Breast epithelium (tissue), 4 donors: ENCODE measurements around the gene TNFAIP3. TPM values are rescaled to one million over a fixed set of nuclear protein-coding genes. Genes with fewer than 3 reads are reported as not detected.

Experiments
- DNase-seq, 2 donors: peaks; one replicate each; pipeline ENCODE4 v3.0.0-alpha.2; 2019; ENCODE audit warnings: low spot score in 2 of 2
- H3K27ac ChIP-seq, 2 donors: fragments of 200-600 bp; sonication (generic) in 1 of 2; one replicate each; pipeline ENCODE4 v1.5.1; 2016 to 2019; ENCODE audit warnings: mild to moderate bottlenecking in 1 of 2
- H3K27me3 ChIP-seq, 2 donors: fragments of 200-600 bp; sonication (generic) in 1 of 2; one replicate each; pipeline versions ENCODE4 v1.5.1 to v1.6.0; 2017 to 2019; ENCODE audit warnings: control low read depth in 1 of 2, mild to moderate bottlenecking in 1 of 2
- H3K36me3 ChIP-seq: fragments of 200-600 bp; one replicate; pipeline ENCODE4 v1.5.1; 2019
- H3K4me1 ChIP-seq, 2 donors: fragments of 200-600 bp; sonication (generic); one replicate each; pipeline ENCODE4 v1.5.1; 2016 to 2019; ENCODE audit warnings: control low read depth in 1 of 2
- H3K4me3 ChIP-seq, 3 donors: fragments of 200-600 bp; sonication (generic); 1 replicate in 2 of 3; 2 replicates in 1 of 3; pipeline ENCODE4 v1.5.1; 2016 to 2019; ENCODE audit warnings: mild to moderate bottlenecking in 3 of 3, moderate library complexity in 2 of 3
- H3K9me3 ChIP-seq, 2 donors: fragments of 200-600 bp; sonication (generic) in 1 of 2; one replicate each; pipeline ENCODE4 v1.5.1; 2016 to 2019; ENCODE audit warnings: control low read depth in 1 of 2
- CTCF ChIP-seq, 3 donors: fragments of 450-650 bp; IDR thresholded peaks; one replicate each; pipeline ENCODE4 v1.5.1; 2016 to 2017; ENCODE audit warnings: antibody characterized with exemption in 3 of 3, mild to moderate bottlenecking in 3 of 3, moderate library complexity in 3 of 3
- POLR2A ChIP-seq: fragments of 450-650 bp; IDR thresholded peaks from one replicate; pipeline ENCODE4 v1.6.1; 2016; ENCODE audit warnings: antibody characterized with exemption, mild to moderate bottlenecking, moderate library complexity
- POLR2AphosphoS5 ChIP-seq, 3 donors: sonication (generic); formaldehyde crosslinking; IDR thresholded peaks; one replicate each; pipeline ENCODE4 v1.6.1; 2017; ENCODE audit warnings: antibody characterized with exemption in 3 of 3
- intact Hi-C: fragments of 100-400 bp; cut with DNase I; formaldehyde crosslinking; loops from one replicate; pipeline ENCODE4 v1.15.1; 2023; ENCODE audit warnings: low total_unique reads
- total RNA-seq, 3 donors: library from RNA; depleted of rRNA; stranded (reverse); fragments of >200 nt; gene quantifications; one replicate each; pipeline ENCODE4 v1.1.0, GENCODE V29; 2016

Gene TNFAIP3
- total RNA-seq, 3 donors from 2014 or later, result 21.3 to 50.5 (median 25.9) TPM

- intact Hi-C loops, result no loop called here
- Histone ChIP-seq H3K36me3 (peaks cover 7% of the 10 kb centered on the region), H3K27me3 (no peaks in the 10 kb centered on the region), H3K9me3 (no peaks in the 10 kb centered on the region), H3K4me1 (no peaks in the 10 kb centered on the region), H3K27ac (peak overlapping the region in 1 of 2 donors; percentile 42), H3K4me3 (no peak overlapping the region)
- DNase-seq, result no peak
- TF ChIP-seq POLR2A, result no peak
- no peak for TF ChIP-seq POLR2AphosphoS5 (IDR thresholded peaks at IDR 0.05)
- no peak for TF ChIP-seq CTCF (IDR thresholded peaks at IDR 0.05)
These were observed 13.1 kb downstream of the TNFAIP3 start for GRCh38 chr6:137879885-137880745.

DNA sequence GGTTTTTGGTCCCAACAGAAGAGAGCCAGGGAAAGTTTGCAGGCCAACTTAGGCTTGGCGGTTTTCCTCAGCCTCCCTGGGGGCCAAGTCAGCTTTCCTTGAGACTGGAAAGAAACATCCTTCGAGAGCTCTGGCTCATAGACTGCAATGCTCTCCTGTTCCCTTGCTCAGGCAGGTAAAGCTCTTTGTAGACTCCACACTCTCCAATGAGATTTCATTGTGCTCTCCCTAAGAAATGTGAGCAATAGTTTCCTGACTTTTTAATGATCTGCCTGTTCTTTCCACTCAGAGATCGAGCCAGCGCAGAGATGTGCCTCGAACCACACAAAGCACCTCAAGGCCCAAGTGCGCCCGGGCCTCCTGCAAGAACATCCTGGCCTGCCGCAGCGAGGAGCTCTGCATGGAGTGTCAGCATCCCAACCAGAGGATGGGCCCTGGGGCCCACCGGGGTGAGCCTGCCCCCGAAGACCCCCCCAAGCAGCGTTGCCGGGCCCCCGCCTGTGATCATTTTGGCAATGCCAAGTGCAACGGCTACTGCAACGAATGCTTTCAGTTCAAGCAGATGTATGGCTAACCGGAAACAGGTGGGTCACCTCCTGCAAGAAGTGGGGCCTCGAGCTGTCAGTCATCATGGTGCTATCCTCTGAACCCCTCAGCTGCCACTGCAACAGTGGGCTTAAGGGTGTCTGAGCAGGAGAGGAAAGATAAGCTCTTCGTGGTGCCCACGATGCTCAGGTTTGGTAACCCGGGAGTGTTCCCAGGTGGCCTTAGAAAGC is 13.9 kb downstream of the TNFAIP3 start:
- Histone ChIP-seq H3K27me3 (no peaks in the 10 kb centered on the region), H3K4me3 (no peak overlapping the region), H3K36me3 (peaks cover 7% of the 10 kb centered on the region), H3K4me1 (no peaks in the 10 kb centered on the region), H3K27ac (peak overlapping the region; percentile 19 to 21), H3K9me3 (no peaks in the 10 kb centered on the region)
- no peak for DNase-seq
- TF ChIP-seq POLR2A (no peak), CTCF (IDR thresholded peaks at IDR 0.05) (no peak), POLR2AphosphoS5 (IDR thresholded peaks at IDR 0.05) (no peak)
- intact Hi-C loops, result no loop called here

DNA sequence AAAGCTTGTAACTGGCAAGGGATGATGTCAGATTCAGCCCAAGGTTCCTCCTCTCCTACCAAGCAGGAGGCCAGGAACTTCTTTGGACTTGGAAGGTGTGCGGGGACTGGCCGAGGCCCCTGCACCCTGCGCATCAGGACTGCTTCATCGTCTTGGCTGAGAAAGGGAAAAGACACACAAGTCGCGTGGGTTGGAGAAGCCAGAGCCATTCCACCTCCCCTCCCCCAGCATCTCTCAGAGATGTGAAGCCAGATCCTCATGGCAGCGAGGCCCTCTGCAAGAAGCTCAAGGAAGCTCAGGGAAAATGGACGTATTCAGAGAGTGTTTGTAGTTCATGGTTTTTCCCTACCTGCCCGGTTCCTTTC is 14.4 kb downstream of the TNFAIP3 start:
- Histone ChIP-seq H3K27ac (peak overlapping the region in 1 of 2 donors; percentile 21), H3K36me3 (peaks cover 7% of the 10 kb centered on the region), H3K27me3 (no peaks in the 10 kb centered on the region), H3K9me3 (no peaks in the 10 kb centered on the region), H3K4me1 (no peaks in the 10 kb centered on the region), H3K4me3 (no peak overlapping the region)
- DNase-seq, result no peak
- intact Hi-C loops, result no loop called here
- TF ChIP-seq POLR2A (no peak), CTCF (IDR thresholded peaks at IDR 0.05) (no peak), POLR2AphosphoS5 (IDR thresholded peaks at IDR 0.05) (no peak)

GRCh38 chr6:137882225-137882961 is 15.3 kb downstream of the TNFAIP3 start:
- Histone ChIP-seq H3K27ac (peak overlapping the region; percentile 27 to 33), H3K4me1 (no peaks in the 10 kb centered on the region), H3K36me3 (peaks cover 7% of the 10 kb centered on the region), H3K9me3 (no peaks in the 10 kb centered on the region), H3K27me3 (no peaks in the 10 kb centered on the region), H3K4me3 (no peak overlapping the region)
- no peak for DNase-seq
- intact Hi-C loops, result no loop called here
- TF ChIP-seq CTCF (IDR thresholded peaks at IDR 0.05), result no peak
- no peak for TF ChIP-seq POLR2A
- TF ChIP-seq POLR2AphosphoS5 (IDR thresholded peaks at IDR 0.05), result no peak
